NB4 (cell line): ENCODE measurements around the gene RYR3.

Experiments
- DNase-seq: peaks from one replicate; pipeline ENCODE4 v3.0.0; 2010; ENCODE audit warnings: low read depth
- H3K4me3 ChIP-seq: one replicate; pipeline ENCODE4 v1.5.1; 2011; ENCODE audit warnings: mild to moderate bottlenecking, low read depth, low read length, moderate library complexity
- MYC ChIP-seq: IDR thresholded peaks from 2 replicates; pipeline ENCODE4 v1.6.1; 2011; ENCODE audit warnings: low read depth, low read length
- POLR2A ChIP-seq: IDR thresholded peaks from 2 replicates; pipeline ENCODE4 v1.6.1; 2011; ENCODE audit warnings: mild to moderate bottlenecking; ENCODE audit not compliant: insufficient read length; ENCODE audit errors: extremely low read depth
- TF ChIP-seq, protein P1 (sequence below): IDR thresholded peaks from 2 replicates; pipeline ENCODE4 v1.6.1; 2011; ENCODE audit warnings: low read depth, low read length
- TF ChIP-seq, protein P2 (sequence below): IDR thresholded peaks from one replicate; pipeline ENCODE4 v1.5.1; 2012; ENCODE audit warnings: low read depth, low read length

The RYR3 gene

DNA sequence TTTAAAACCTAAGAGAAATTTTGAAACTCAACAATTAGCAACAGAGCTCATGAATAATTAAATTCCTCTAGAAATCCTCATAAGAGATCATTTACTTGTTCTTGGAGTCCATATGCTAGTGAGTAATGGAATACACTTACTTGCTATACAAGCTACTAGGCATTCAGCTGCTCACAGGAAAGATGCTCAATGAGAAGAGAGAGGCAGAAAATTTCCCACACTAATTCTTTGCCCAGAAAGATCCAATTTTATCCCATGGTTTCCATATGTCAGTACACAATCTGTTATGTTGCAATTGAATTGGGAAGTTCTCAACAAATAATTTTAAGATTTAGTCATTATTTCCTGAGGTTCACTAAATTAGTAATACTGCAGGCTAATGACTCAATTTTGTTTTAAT is 310.4 kb downstream of the RYR3 start:
- H3K4me3 ChIP-seq = no peak overlapping the region
- no peak for DNase-seq
- TF ChIP-seq POLR2A (no peak), MYC (no peak)
- TF ChIP-seq, protein P1, sequence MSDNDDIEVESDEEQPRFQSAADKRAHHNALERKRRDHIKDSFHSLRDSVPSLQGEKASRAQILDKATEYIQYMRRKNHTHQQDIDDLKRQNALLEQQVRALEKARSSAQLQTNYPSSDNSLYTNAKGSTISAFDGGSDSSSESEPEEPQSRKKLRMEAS = no peak
- TF ChIP-seq, protein P2, sequence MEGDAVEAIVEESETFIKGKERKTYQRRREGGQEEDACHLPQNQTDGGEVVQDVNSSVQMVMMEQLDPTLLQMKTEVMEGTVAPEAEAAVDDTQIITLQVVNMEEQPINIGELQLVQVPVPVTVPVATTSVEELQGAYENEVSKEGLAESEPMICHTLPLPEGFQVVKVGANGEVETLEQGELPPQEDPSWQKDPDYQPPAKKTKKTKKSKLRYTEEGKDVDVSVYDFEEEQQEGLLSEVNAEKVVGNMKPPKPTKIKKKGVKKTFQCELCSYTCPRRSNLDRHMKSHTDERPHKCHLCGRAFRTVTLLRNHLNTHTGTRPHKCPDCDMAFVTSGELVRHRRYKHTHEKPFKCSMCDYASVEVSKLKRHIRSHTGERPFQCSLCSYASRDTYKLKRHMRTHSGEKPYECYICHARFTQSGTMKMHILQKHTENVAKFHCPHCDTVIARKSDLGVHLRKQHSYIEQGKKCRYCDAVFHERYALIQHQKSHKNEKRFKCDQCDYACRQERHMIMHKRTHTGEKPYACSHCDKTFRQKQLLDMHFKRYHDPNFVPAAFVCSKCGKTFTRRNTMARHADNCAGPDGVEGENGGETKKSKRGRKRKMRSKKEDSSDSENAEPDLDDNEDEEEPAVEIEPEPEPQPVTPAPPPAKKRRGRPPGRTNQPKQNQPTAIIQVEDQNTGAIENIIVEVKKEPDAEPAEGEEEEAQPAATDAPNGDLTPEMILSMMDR = no peak

DNA sequence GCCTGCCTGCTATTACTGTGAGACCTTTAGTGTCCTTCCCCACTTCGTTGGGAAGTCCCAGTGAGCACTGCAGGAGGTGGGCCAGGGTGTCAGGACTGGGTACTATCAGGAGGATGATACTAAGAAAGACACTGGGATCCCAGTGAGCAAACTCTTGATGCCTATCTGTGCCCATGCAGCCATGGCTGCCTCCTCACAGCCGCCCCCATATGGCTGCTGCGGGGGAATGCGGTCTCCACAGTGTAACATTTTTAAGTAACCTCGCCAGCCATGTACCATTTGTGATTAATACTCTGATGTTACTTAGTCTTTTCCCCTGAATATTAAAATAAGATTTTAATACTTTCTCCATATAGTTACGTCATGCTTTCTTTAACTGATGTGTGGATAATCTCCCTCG is 312.2 kb downstream of the RYR3 start:
- DNase-seq = peak; percentile 4
- TF ChIP-seq, protein P2 = peak; percentile 20
- no peak for TF ChIP-seq POLR2A
- TF ChIP-seq, protein P1 = no peak
- H3K4me3 ChIP-seq = no peak overlapping the region

DNA sequence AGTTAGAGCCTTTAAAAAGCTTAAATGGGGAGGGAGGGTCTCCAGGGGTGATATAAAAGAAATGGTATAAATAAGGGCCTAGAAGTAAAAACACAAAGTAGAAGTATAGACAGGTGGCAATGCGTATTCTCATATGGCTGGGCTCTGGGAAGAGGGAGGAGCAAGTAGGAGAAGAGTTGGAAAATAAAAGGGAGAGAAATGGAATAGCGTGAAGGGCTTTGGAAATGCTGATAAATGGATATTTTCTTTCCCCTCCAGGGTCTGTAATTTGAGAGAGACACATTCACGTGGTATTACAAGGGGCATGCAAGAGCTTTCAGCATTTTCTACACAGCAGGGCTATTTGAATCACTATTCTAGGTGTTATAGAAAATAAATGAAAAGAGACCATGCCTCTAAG is 313.7 kb downstream of the RYR3 start:
- no peak overlapping the region for H3K4me3 ChIP-seq
- TF ChIP-seq, protein P1 = no peak
- TF ChIP-seq POLR2A (no peak), MYC (no peak)
- TF ChIP-seq, protein P2 = no peak
- DNase-seq = no peak

DNA sequence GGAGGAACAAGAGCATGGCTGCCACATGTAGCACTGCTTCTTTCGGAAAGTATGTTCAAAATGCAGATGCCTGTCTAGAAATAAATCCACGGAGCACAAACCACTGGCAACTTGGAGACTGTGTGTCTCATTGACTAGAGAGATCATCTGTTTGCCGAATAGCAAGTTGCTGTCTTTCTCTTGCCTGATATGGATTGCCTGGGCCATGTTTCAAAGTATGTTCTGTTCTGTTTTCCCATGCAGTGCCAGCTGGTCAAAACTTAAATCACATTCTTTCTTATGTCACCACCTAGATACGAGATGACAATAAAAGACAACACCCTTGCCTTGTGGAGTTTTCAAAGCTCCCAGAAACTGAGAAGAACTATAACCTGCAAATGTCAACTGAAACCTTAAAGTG is 318.9 kb downstream of the RYR3 start:
- no peak for DNase-seq
- TF ChIP-seq MYC (no peak), POLR2A (no peak)
- TF ChIP-seq, protein P1 = no peak
- TF ChIP-seq, protein P2 = no peak

DNA sequence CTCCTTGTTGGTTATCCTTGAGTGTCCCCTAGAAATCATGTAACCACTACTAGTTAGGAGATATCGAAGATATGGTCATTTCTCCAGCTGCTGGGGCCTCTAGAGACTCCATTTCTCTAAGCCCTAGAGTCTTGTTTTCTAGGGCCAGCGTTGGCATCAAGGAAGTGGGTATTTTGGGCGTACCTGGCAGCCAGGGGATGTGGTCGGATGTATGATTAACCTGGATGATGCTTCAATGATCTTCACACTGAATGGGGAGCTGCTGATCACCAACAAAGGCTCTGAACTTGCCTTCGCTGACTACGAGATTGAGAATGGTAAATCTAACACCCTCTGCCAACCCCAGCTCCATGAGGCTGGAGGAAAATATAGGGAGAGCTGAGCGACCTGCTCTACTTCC is 325.5 kb downstream of the RYR3 start:
- no peak for DNase-seq
- TF ChIP-seq, protein P2 = no peak
- TF ChIP-seq POLR2A (no peak), MYC (no peak)
- TF ChIP-seq, protein P1 = no peak
- no peak overlapping the region for H3K4me3 ChIP-seq

More for the DNA sequence above, 318.9 kb downstream of the RYR3 start:
- no peak overlapping the region for H3K4me3 ChIP-seq

DNA sequence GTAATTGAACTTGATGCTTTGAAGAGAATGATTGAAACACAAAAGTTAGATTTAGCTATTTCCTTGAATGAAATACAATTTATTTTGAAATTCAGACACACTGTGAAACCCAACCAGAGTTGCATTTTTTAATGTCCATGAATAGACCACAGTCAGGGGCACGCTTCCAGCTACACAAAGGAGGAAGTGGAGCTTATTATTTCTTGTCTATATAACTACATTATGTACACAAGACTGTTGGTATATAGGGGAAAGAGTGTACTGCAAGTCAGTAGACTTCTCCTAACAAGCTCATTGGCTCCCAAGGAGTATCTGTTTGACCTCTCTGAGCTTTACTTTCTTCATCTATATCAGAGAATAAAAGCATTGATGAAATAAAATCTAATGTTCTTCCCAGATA is 326.2 kb downstream of the RYR3 start:
- DNase-seq = no peak
- TF ChIP-seq, protein P1 = no peak
- TF ChIP-seq, protein P2 = no peak
- TF ChIP-seq MYC (no peak), POLR2A (no peak)

More for the DNA sequence above, 326.2 kb downstream of the RYR3 start:
- no peak overlapping the region for H3K4me3 ChIP-seq
